H1 (cell line): ENCODE results near the gene PPP1CB. TPM values are rescaled to one million over a fixed set of nuclear protein-coding genes. Genes with fewer than 3 reads are reported as not detected.

Experiments used
- CTCF ChIA-PET: fragments of 300-600 bp; sonication (Branson Sonifier 250); formaldehyde crosslinking; loops from one replicate; lab custom pipeline; 2021; ENCODE audit not compliant: partially characterized antibody; lab: Charles Lee
- POLR2A ChIA-PET: fragments of 300-600 bp; sonication (Branson Sonifier 250); formaldehyde crosslinking; loops from one replicate; lab custom pipeline; 2021; ENCODE audit warnings: inconsistent platforms; ENCODE audit not compliant: partially characterized antibody; lab: Charles Lee
- DNase-seq, 2 experiments: peaks; one replicate each; pipeline versions ENCODE4 v3.0.0 to v3.0.0-alpha.2; 2010 to 2022; ENCODE audit warnings: low spot score in 2 of 2, low read depth in 1 of 2, mixed read lengths in 1 of 2
- FAIRE-seq: peaks from 2 replicates; lab custom pipeline; 2011; peaks lifted over from hg19 to GRCh38; lab: Jason Lieb, UNC
- H2AFZ ChIP-seq: 2 replicates; pipeline ENCODE4 v1.8.1; 2012; ENCODE audit warnings: low read length, inconsistent platforms
- H2AK5ac ChIP-seq: 2 replicates; pipeline ENCODE4 v1.6.1; 2013; ENCODE audit warnings: low read depth, low read length
- H2BK120ac ChIP-seq: replicated peaks from 2 replicates; pipeline ENCODE3; 2013; ENCODE audit warnings: low read depth, low read length, inconsistent platforms
- H2BK12ac ChIP-seq: 2 replicates; pipeline ENCODE4 v1.6.1; 2013; ENCODE audit warnings: low read depth, low read length
- H2BK15ac ChIP-seq: 2 replicates; pipeline ENCODE4 v1.6.1; 2013; ENCODE audit warnings: low read length
- H2BK20ac ChIP-seq: 2 replicates; pipeline ENCODE4 v1.6.1; 2013; ENCODE audit warnings: low read length
- H2BK5ac ChIP-seq: 2 replicates; pipeline ENCODE4 v1.6.1; 2013; ENCODE audit warnings: low read depth, low read length
- H3K14ac ChIP-seq: 2 replicates; pipeline ENCODE4 v1.6.1; 2013; ENCODE audit warnings: inconsistent platforms; ENCODE audit not compliant: insufficient read length
- H3K18ac ChIP-seq: 2 replicates; pipeline ENCODE4 v1.6.1; 2013; ENCODE audit warnings: low read length; ENCODE audit errors: extremely low read depth
- H3K23ac ChIP-seq: 2 replicates; pipeline ENCODE4 v1.6.1; 2013; ENCODE audit warnings: inconsistent platforms; ENCODE audit not compliant: insufficient read length
- H3K23me2 ChIP-seq: 2 replicates; pipeline ENCODE4 v1.6.1; 2013; ENCODE audit warnings: low read depth, low read length
- H3K27ac ChIP-seq: 2 replicates; pipeline ENCODE4 v1.6.1; 2011; ENCODE audit warnings: low read depth, low read length, inconsistent platforms
- H3K27me3 ChIP-seq, 4 experiments: replicated peaks in 1 of 4; 1 replicate in 1 of 4; 2 replicates in 3 of 4; pipeline versions ENCODE4 v1.6.1 to v1.8.1; 2011 to 2013; ENCODE audit warnings: low read length in 3 of 4, mild to moderate bottlenecking in 3 of 4, inconsistent platforms in 2 of 4, mixed read lengths in 2 of 4, moderate library complexity in 1 of 4; ENCODE audit not compliant: control insufficient read depth in 3 of 4, insufficient read depth in 3 of 4; ENCODE audit errors: extremely low read depth in 1 of 4
- H3K36me3 ChIP-seq, 4 experiments: 2 replicates each; pipeline versions ENCODE4 v1.6.1 to v1.8.1; 2011 to 2013; ENCODE audit warnings: mild to moderate bottlenecking in 4 of 4, low read length in 3 of 4, moderate library complexity in 2 of 4, control low read depth in 1 of 4, inconsistent platforms in 1 of 4; ENCODE audit not compliant: insufficient read depth in 4 of 4, control insufficient read depth in 2 of 4
- H3K4ac ChIP-seq: replicated peaks from 2 replicates; pipeline ENCODE3; 2013; ENCODE audit warnings: low read length, low read depth, mixed read lengths, inconsistent platforms; ENCODE audit not compliant: insufficient read length
- H3K4me1 ChIP-seq, 4 experiments: replicated peaks in 1 of 4; 1 replicate in 1 of 4; 2 replicates in 3 of 4; pipeline versions ENCODE4 v1.6.1 to v1.8.1; 2011 to 2013; ENCODE audit warnings: low read length in 3 of 4, inconsistent platforms in 2 of 4, mixed read lengths in 1 of 4; ENCODE audit not compliant: insufficient read depth in 4 of 4, control insufficient read depth in 3 of 4
- H3K4me2 ChIP-seq, 2 experiments: 2 replicates each; pipeline versions ENCODE4 v1.6.1 to v1.8.1; 2011 to 2013; ENCODE audit warnings: low read depth in 2 of 2, low read length in 2 of 2, control low read depth in 1 of 2, inconsistent platforms in 1 of 2, mild to moderate bottlenecking in 1 of 2; ENCODE audit not compliant: insufficient read depth in 1 of 2
- H3K4me3 ChIP-seq, 4 experiments: fragments of 200-600, 300-600 bp in 1 of 4; sonication (generic), shearing (Covaris generic), sonication (Bioruptor Twin) in 1 of 4; 2 replicates each; pipeline versions ENCODE4 v1.5.1 to v1.8.1; 2011 to 2016; ENCODE audit warnings: low read length in 4 of 4, low read depth in 3 of 4, control low read depth in 2 of 4, inconsistent platforms in 2 of 4, mild to moderate bottlenecking in 2 of 4, mixed read lengths in 1 of 4, moderate library complexity in 1 of 4; ENCODE audit not compliant: insufficient read depth in 2 of 4; ENCODE audit errors: extremely low read depth in 1 of 4
- H3K56ac ChIP-seq: replicated peaks from 2 replicates; pipeline ENCODE3; 2013; ENCODE audit warnings: low read depth, mild to moderate bottlenecking, mixed read lengths, low read length, inconsistent platforms; ENCODE audit not compliant: insufficient read length
- H3K79me1 ChIP-seq: 2 replicates; pipeline ENCODE4 v1.6.1; 2013; ENCODE audit warnings: low read depth, low read length, control low read depth
- H3K79me2 ChIP-seq, 2 experiments: 2 replicates each; pipeline versions ENCODE4 v1.6.1 to v1.8.1; 2012 to 2013; ENCODE audit warnings: low read length in 2 of 2, mild to moderate bottlenecking in 2 of 2, inconsistent platforms in 1 of 2; ENCODE audit not compliant: insufficient read depth in 2 of 2, control insufficient read depth in 1 of 2
- H3K9ac ChIP-seq, 4 experiments: replicated peaks in 1 of 4; 1 replicate in 1 of 4; 2 replicates in 3 of 4; pipeline versions ENCODE4 v1.6.1 to v1.8.1; 2011 to 2013; ENCODE audit warnings: low read depth in 3 of 4, low read length in 3 of 4, control low read depth in 2 of 4, mild to moderate bottlenecking in 2 of 4, moderate library complexity in 2 of 4, inconsistent platforms in 1 of 4; ENCODE audit errors: extremely low read depth in 1 of 4
- H3K9me3 ChIP-seq, 2 experiments: 2 replicates each; pipeline versions ENCODE4 v1.6.1 to v1.8.1; 2012 to 2013; ENCODE audit warnings: mild to moderate bottlenecking in 2 of 2, moderate library complexity in 2 of 2, control low read depth in 1 of 2, inconsistent platforms in 1 of 2, low read depth in 1 of 2, low read length in 1 of 2, mixed read lengths in 1 of 2; ENCODE audit not compliant: insufficient read depth in 2 of 2
- H4K20me1 ChIP-seq, 2 experiments: replicated peaks in 1 of 2; 2 replicates each; pipeline versions ENCODE3 to v1.8.1; 2011 to 2013; ENCODE audit warnings: inconsistent platforms in 2 of 2, low read length in 2 of 2, mild to moderate bottlenecking in 1 of 2; ENCODE audit not compliant: insufficient read depth in 2 of 2, control insufficient read depth in 1 of 2
- H4K5ac ChIP-seq: 2 replicates; pipeline ENCODE4 v1.6.1; 2013; ENCODE audit warnings: low read length, low read depth, mixed read lengths, inconsistent platforms; ENCODE audit not compliant: insufficient read length
- H4K8ac ChIP-seq: 2 replicates; pipeline ENCODE4 v1.8.0; 2013; ENCODE audit warnings: mild to moderate bottlenecking, moderate library complexity, low read length, inconsistent platforms; ENCODE audit not compliant: insufficient read depth; ENCODE audit errors: extremely low read depth
- H4K91ac ChIP-seq: replicated peaks from 2 replicates; pipeline ENCODE3; 2013; ENCODE audit warnings: low read length, mixed read lengths, inconsistent platforms; ENCODE audit not compliant: insufficient read length
- BACH1 ChIP-seq: IDR thresholded peaks from 2 replicates; pipeline ENCODE4 v1.6.1; 2012; ENCODE audit warnings: low read length, improper control_type of control experiment
- KDM1A ChIP-seq: fragments of 200-600, 300-600 bp; sonication (generic); IDR thresholded peaks from 2 replicates; pipeline ENCODE4 v1.7.1; 2016; ENCODE audit warnings: mild to moderate bottlenecking, low read length, borderline replicate concordance
- KDM4A ChIP-seq: IDR thresholded peaks from one replicate; pipeline ENCODE4 v1.7.1; 2012; ENCODE audit warnings: low read depth, mild to moderate bottlenecking, moderate library complexity, low read length, inconsistent platforms; ENCODE audit not compliant: severe bottlenecking
- KDM5A ChIP-seq: fragments of 200-600 bp; IDR thresholded peaks from 2 replicates; pipeline ENCODE4 v1.7.1; 2012; ENCODE audit warnings: mild to moderate bottlenecking, low read length, inconsistent platforms, mixed read lengths
- NRF1 ChIP-seq: IDR thresholded peaks from 2 replicates; pipeline ENCODE4 v1.6.1; 2011; ENCODE audit warnings: mild to moderate bottlenecking, low read depth, low read length, improper control_type of control experiment
- POLR2A ChIP-seq, 2 experiments: IDR thresholded peaks; 1 replicate in 1 of 2; 2 replicates in 1 of 2; pipeline ENCODE4 v1.6.1; 2011; ENCODE audit warnings: low read depth in 2 of 2, low read length in 2 of 2, mild to moderate bottlenecking in 2 of 2; ENCODE audit errors: control extremely low read depth in 1 of 2
- RBBP5 ChIP-seq: IDR thresholded peaks from 2 replicates; pipeline ENCODE4 v1.7.1; 2012; ENCODE audit warnings: low read depth, mild to moderate bottlenecking, inconsistent platforms, low read length, moderate library complexity, borderline replicate concordance
- RNF2 ChIP-seq: fragments of 200-900, 300-1000 bp; sonication (generic); IDR thresholded peaks from 2 replicates; pipeline ENCODE4 v1.7.1; 2016; ENCODE audit warnings: borderline replicate concordance, low read depth, mild to moderate bottlenecking, antibody characterized with exemption, low read length; ENCODE audit not compliant: poor library complexity, severe bottlenecking; ENCODE audit errors: missing control alignments
- RXRA ChIP-seq: IDR thresholded peaks from 2 replicates; pipeline ENCODE4 v1.6.1; 2011; ENCODE audit warnings: low read depth, mild to moderate bottlenecking, low read length, moderate library complexity; ENCODE audit not compliant: insufficient read depth
- SUZ12 ChIP-seq: fragments of 200-600 bp; sonication (generic); IDR thresholded peaks from 2 replicates; pipeline ENCODE4 v1.6.1; 2012; ENCODE audit warnings: mild to moderate bottlenecking, inconsistent platforms, low read length, moderate library complexity, mixed read lengths
- USF2 ChIP-seq: IDR thresholded peaks from 2 replicates; pipeline ENCODE4 v1.6.1; 2011; ENCODE audit warnings: low read length, improper control_type of control experiment
- YY1 ChIP-seq: IDR thresholded peaks from 2 replicates; pipeline ENCODE4 v1.6.1; 2011; ENCODE audit warnings: low read depth, mild to moderate bottlenecking, low read length
- WGBS, 2 experiments: shearing (Covaris generic) in 1 of 2; methylation state at CpG; one replicate each; pipeline versions ENCODE4 v1.1.6 to v1.1.7; 2013 to 2015; ENCODE audit warnings: low lambda C conversion rate in 2 of 2, mixed read lengths in 2 of 2, inconsistent platforms in 1 of 2, low coverage in 1 of 2, missing lambda C conversion rate in 1 of 2; ENCODE audit not compliant: insufficient replicate concordance in 2 of 2, insufficient coverage in 1 of 2, insufficient read length in 1 of 2; ENCODE audit errors: extremely low coverage in 1 of 2, missing lambda C conversion rate in 1 of 2; 5-methylcytosine and 5-hydroxymethylcytosine counted together
- polyA plus RNA-seq, 7 experiments: library from polyadenylated mRNA; depleted of rRNA in 3 of 7; stranded (reverse) in 5 of 7; unstranded in 2 of 7; fragments of >200 nt in 5 of 7; fragments of 200-250 nt in 2 of 7; gene quantifications; 1 replicate in 5 of 7; 2 replicates in 1 of 7; 4 replicates in 1 of 7; pipeline versions ENCODE4 v1.2.1 to v1.2.3, GENCODE V29; 2011 to 2013; ENCODE audit warnings: missing spikeins in 2 of 7, mixed read lengths in 2 of 7
- total RNA-seq: library from RNA; stranded (reverse); fragmentation: NEBNext Ultra II Directional; extraction: Animal tissue kit (Norgen Biotek cat#: 25700); gene quantifications from 2 replicates; pipeline ENCODE4 v1.2.1, GENCODE V29; 2021

Gene PPP1CB
- total and polyA plus RNA-seq, 2 of the 8 experiments (the other 6 are each of a cell fraction or from before 2014, with no cell fraction given) = 30.7 to 158 TPM

DNA sequence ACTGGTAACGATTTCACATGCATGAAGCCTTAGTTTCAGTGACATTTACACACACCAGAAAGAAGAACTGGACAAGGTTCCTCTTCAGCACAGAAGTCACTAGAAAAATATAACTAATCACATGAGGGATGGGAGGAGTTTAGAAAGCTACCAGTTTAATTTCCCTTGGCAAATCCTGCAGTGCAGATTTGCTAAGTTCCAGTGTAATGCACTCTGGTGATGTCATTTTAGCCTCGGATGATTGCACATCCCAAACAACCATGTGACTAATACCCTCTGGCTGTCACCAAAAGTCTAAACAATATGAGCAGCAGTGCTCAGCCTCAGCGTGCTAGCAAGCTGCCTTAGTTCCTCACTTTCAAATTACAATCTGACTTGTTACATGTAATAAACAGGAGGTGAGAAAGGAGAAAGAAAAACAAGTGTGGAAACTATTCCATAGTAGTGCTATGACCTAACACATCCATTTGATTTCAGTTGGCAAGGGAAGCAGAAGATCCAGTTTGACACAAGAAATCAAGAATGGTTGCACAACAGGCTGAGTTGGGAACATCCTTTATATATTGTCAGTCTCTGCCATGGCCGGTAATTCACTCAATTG, 35.3 kb upstream of the PPP1CB start:
- H3K79me1 ChIP-seq = no peaks in the 10 kb centered on the region
- no peak overlapping the region for H3K23ac ChIP-seq
- POLR2A ChIA-PET = no interaction called here
- no peak overlapping the region for H3K18ac ChIP-seq
- H3K56ac ChIP-seq = no peak overlapping the region
- TF ChIP-seq RBBP5 = no peak
- TF ChIP-seq YY1 = no peak
- TF ChIP-seq SUZ12 = no peak
- no peak for TF ChIP-seq KDM5A
- no peak for TF ChIP-seq POLR2A (IDR thresholded peaks at IDR 0.05; ENCODE audit: control extremely low read depth in 1 of 2, low read depth in 2 of 2, low read length in 2 of 2)
- no peak for TF ChIP-seq KDM4A
- TF ChIP-seq USF2 = no peak
- no peak for TF ChIP-seq BACH1
- no peak for TF ChIP-seq NRF1
- no peak for TF ChIP-seq RXRA
- TF ChIP-seq KDM1A = no peak
- TF ChIP-seq RNF2 = no peak
- H2BK12ac ChIP-seq = no peak overlapping the region
- no peaks in the 10 kb centered on the region for H3K79me2 ChIP-seq
- H3K14ac ChIP-seq = no peak overlapping the region
- CTCF ChIA-PET = no interaction called here
- no peak overlapping the region for H4K8ac ChIP-seq
- H2BK15ac ChIP-seq = no peak overlapping the region
- DNase-seq (no peak), FAIRE-seq (no peak)
- no peak overlapping the region for H3K9ac ChIP-seq
- H4K5ac ChIP-seq = no peak overlapping the region
- no peak overlapping the region for H2AK5ac ChIP-seq
- H3K23me2 ChIP-seq = no peaks in the 10 kb centered on the region
- H2BK20ac ChIP-seq = no peak overlapping the region
- H3K4me3 ChIP-seq = no peak overlapping the region
- H3K9me3 ChIP-seq = no peaks in the 10 kb centered on the region
- no peak overlapping the region for H3K27ac ChIP-seq
- no peak overlapping the region for H4K91ac ChIP-seq
- H2BK120ac ChIP-seq = no peak overlapping the region
- no peak overlapping the region for H3K4ac ChIP-seq
- H2BK5ac ChIP-seq = no peak overlapping the region
- no peak overlapping the region for H3K4me2 ChIP-seq
- no peaks in the 10 kb centered on the region for H3K4me1 ChIP-seq
- no peaks in the 10 kb centered on the region for H3K36me3 ChIP-seq
- H4K20me1 ChIP-seq = no peaks in the 10 kb centered on the region
- H2AFZ ChIP-seq = no peak overlapping the region
- H3K27me3 ChIP-seq = no peaks in the 10 kb centered on the region
- 81% methylated on average over 4 of the region's 4 CpGs; no CpG with 5 or more reads in 1 of the 2 experiments for WGBS, 2 experiments
